H1 (cell line): ENCODE data around the gene SCART1. TPM values are rescaled to one million over a fixed set of nuclear protein-coding genes. Genes with fewer than 3 reads are reported as not detected.

ENCODE experiments used
- polyA plus RNA-seq, 7 experiments: library from polyadenylated mRNA; depleted of rRNA in 3 of 7; stranded (reverse) in 5 of 7; unstranded in 2 of 7; fragments of >200 nt in 5 of 7; fragments of 200-250 nt in 2 of 7; gene quantifications; 1 replicate in 5 of 7; 2 replicates in 1 of 7; 4 replicates in 1 of 7; pipeline versions ENCODE4 v1.2.1 to v1.2.3, GENCODE V29; 2011 to 2013; ENCODE audit warnings: missing spikeins in 2 of 7, mixed read lengths in 2 of 7
- total RNA-seq: library from RNA; stranded (reverse); fragmentation: NEBNext Ultra II Directional; extraction: Animal tissue kit (Norgen Biotek cat#: 25700); gene quantifications from 2 replicates; pipeline ENCODE4 v1.2.1, GENCODE V29; 2021

Gene SCART1
- total and polyA plus RNA-seq, 2 of the 8 experiments (the other 6 are each of a cell fraction or from before 2014, with no cell fraction given): 0.14 to 0.19 TPM

Other genes with a start within 250 kb of the SCART1 start
- 21.7 and 21.8 TPM in 2 replicates for gene UTF1, start 223.7 kb upstream of the SCART1 start, total RNA-seq
- 0.47 and 0.97 TPM in 2 replicates for gene UTF1, start 223.7 kb upstream of the SCART1 start, polyA plus RNA-seq (2011; rRNA removed)
- 4.7 and 5.6 TPM in 2 replicates for gene VENTX, start 216.1 kb upstream of the SCART1 start, total RNA-seq
- 5.6 and 7.8 TPM in 2 replicates for gene VENTX, start 216.1 kb upstream of the SCART1 start, polyA plus RNA-seq (2011; rRNA removed)
- gene ADAM8, start 177.1 kb upstream of the SCART1 start, total RNA-seq: 4.4 and 4.6 TPM in 2 replicates
- gene ADAM8, start 177.1 kb upstream of the SCART1 start, polyA plus RNA-seq (2011; rRNA removed): 4.6 and 6.0 TPM in 2 replicates
- 51.9 and 54.2 TPM in 2 replicates for gene TUBGCP2, start 145.1 kb upstream of the SCART1 start, total RNA-seq
- gene TUBGCP2, start 145.1 kb upstream of the SCART1 start, polyA plus RNA-seq (2011; rRNA removed): 34.9 and 43.9 TPM in 2 replicates
- gene ZNF511, start 145.0 kb upstream of the SCART1 start, total RNA-seq: 64.5 and 71.7 TPM in 2 replicates
- 55.4 and 70.5 TPM in 2 replicates for gene ZNF511, start 145.0 kb upstream of the SCART1 start, polyA plus RNA-seq (2011; rRNA removed)
- gene CALY, start 117.0 kb upstream of the SCART1 start, total RNA-seq: 1.3 and 1.7 TPM in 2 replicates
- gene CALY, start 117.0 kb upstream of the SCART1 start, polyA plus RNA-seq (2011; rRNA removed): 1.5 and 3.2 TPM in 2 replicates
- 0.61 TPM in 1 of 2 replicates, not detected in the other for gene PRAP1, start 106.6 kb upstream of the SCART1 start, total RNA-seq
- gene PRAP1, start 106.6 kb upstream of the SCART1 start, polyA plus RNA-seq (2011; rRNA removed): 1.4 and 1.6 TPM in 2 replicates
- 21.1 and 22.0 TPM in 2 replicates for gene FUOM, start 95.9 kb upstream of the SCART1 start, total RNA-seq
- 30.4 and 41.6 TPM in 2 replicates for gene FUOM, start 95.9 kb upstream of the SCART1 start, polyA plus RNA-seq (2011; rRNA removed)
- 101 and 108 TPM in 2 replicates for gene ECHS1, start 80.6 kb upstream of the SCART1 start, total RNA-seq
- gene ECHS1, start 80.6 kb upstream of the SCART1 start, polyA plus RNA-seq (2011; rRNA removed): 41.7 and 52.2 TPM in 2 replicates
- gene PAOX, start 74.7 kb upstream of the SCART1 start, total RNA-seq: 4.2 and 4.3 TPM in 2 replicates
- 3.7 and 6.5 TPM in 2 replicates for gene PAOX, start 74.7 kb upstream of the SCART1 start, polyA plus RNA-seq (2011; rRNA removed)
- gene MTG1, start 59.8 kb upstream of the SCART1 start, total RNA-seq: 56.6 and 57.8 TPM in 2 replicates
- gene MTG1, start 59.8 kb upstream of the SCART1 start, polyA plus RNA-seq (2011; rRNA removed): 81.6 and 97.2 TPM in 2 replicates
- 0.24 and 0.42 TPM in 2 replicates for gene SPRN, start 29.3 kb upstream of the SCART1 start, total RNA-seq
- 0.23 and 0.30 TPM in 2 replicates for gene SPRN, start 29.3 kb upstream of the SCART1 start, polyA plus RNA-seq (2011; rRNA removed)
- gene CYP2E1, start 73.4 kb downstream of the SCART1 start, total RNA-seq: not detected in 2 replicates
- 0.11 TPM in 2 replicates for gene CYP2E1, start 73.4 kb downstream of the SCART1 start, polyA plus RNA-seq (2011; rRNA removed)
- gene SYCE1, start 111.6 kb downstream of the SCART1 start, total RNA-seq: not detected in 2 replicates
- gene SYCE1, start 111.6 kb downstream of the SCART1 start, polyA plus RNA-seq (2011; rRNA removed): not detected in 2 replicates
- not detected in 2 replicates for gene FRG2B, start 172.8 kb downstream of the SCART1 start, total RNA-seq
- gene FRG2B, start 172.8 kb downstream of the SCART1 start, polyA plus RNA-seq (2011; rRNA removed): not detected in 2 replicates